GM12878 (cell line): ENCODE data around the gene NDUFA7. TPM values are rescaled to one million over a fixed set of nuclear protein-coding genes. Genes with fewer than 3 reads are reported as not detected.

Experiments
- ATAC-seq: fragments of 200-7000 bp; cut with Tn5 transposase; 3 replicates; pipeline ENCODE4 v1.9.1; 2020; ENCODE audit warnings: mild to moderate bottlenecking, moderate library complexity
- BruUV-seq: library from RNA; stranded (reverse); fragments of 400-500 nt; replicated peaks from 2 replicates; lab custom pipeline; 2021; lab: Mats Ljungman, UMichigan
- CTCF ChIA-PET: fragments of 300-600 bp; sonication (Branson Sonifier 250); formaldehyde crosslinking; extraction: SDS; loops from one replicate; lab custom pipeline; 2021; ENCODE audit warnings: inconsistent platforms; lab: Yijun Ruan, JAX
- POLR2A ChIA-PET: fragments of 350-600 bp; formaldehyde crosslinking; extraction: SDS; loops from one replicate; lab custom pipeline; 2021; ENCODE audit warnings: inconsistent platforms; lab: Charles Lee
- RAD21 ChIA-PET: fragments of 300-600 bp; sonication (Branson Sonifier 250); formaldehyde crosslinking; loops from one replicate; lab custom pipeline; 2023; ENCODE audit warnings: antibody characterized with exemption; ENCODE audit not compliant: unreplicated experiment; lab: Charles Lee
- SMC1A ChIA-PET: fragments of 300-600 bp; sonication (Branson Sonifier 250); formaldehyde crosslinking; loops from one replicate; lab custom pipeline; 2023; ENCODE audit not compliant: unreplicated experiment, uncharacterized antibody; lab: Charles Lee
- DNase-seq: peaks from one replicate; pipeline ENCODE4 v3.0.0-alpha.2; 2011; ENCODE audit warnings: low read depth, low spot score
- FAIRE-seq: peaks from 3 replicates; lab custom pipeline; 2011; peaks lifted over from hg19 to GRCh38; lab: Jason Lieb, UNC
- H2AFZ ChIP-seq: 2 replicates; pipeline ENCODE4 v1.6.0; 2011; ENCODE audit warnings: low read depth, low read length, control low read depth; ENCODE audit not compliant: control insufficient read depth
- H3K27ac ChIP-seq: 2 replicates; pipeline ENCODE4 v1.5.1; 2011; ENCODE audit warnings: control low read depth; ENCODE audit not compliant: control insufficient read depth, insufficient read depth
- H3K27me3 ChIP-seq, 2 experiments: replicated peaks in 1 of 2; 2 replicates each; pipeline versions ENCODE4 v1.6.0 to v1.6.1; 2011; ENCODE audit warnings: low read length in 1 of 2; ENCODE audit not compliant: control insufficient read depth in 2 of 2, insufficient read depth in 2 of 2
- H3K36me3 ChIP-seq, 2 experiments: 2 replicates each; pipeline ENCODE4 v1.5.1; 2011; ENCODE audit warnings: low read length in 1 of 2; ENCODE audit not compliant: control insufficient read depth in 2 of 2, insufficient read depth in 2 of 2
- H3K4me1 ChIP-seq: 2 replicates; pipeline ENCODE4 v1.6.1; 2011; ENCODE audit warnings: mild to moderate bottlenecking, low read length, moderate library complexity, mixed read lengths; ENCODE audit not compliant: control insufficient read depth, insufficient read depth
- H3K4me2 ChIP-seq: 2 replicates; pipeline ENCODE4 v1.6.0; 2011; ENCODE audit warnings: control low read depth; ENCODE audit not compliant: control insufficient read depth, insufficient read depth
- H3K4me3 ChIP-seq: fragments of 200-600 bp; sonication (generic); 2 replicates; pipeline ENCODE4 v1.5.1; 2016
- H3K79me2 ChIP-seq: 2 replicates; pipeline ENCODE4 v1.6.0; 2011; ENCODE audit warnings: low read length; ENCODE audit not compliant: control insufficient read depth, insufficient read depth
- H3K9ac ChIP-seq: 2 replicates; pipeline ENCODE4 v1.8.0; 2011; ENCODE audit warnings: low read length, control low read depth, mixed read lengths; ENCODE audit not compliant: control insufficient read depth, insufficient read depth
- H3K9me3 ChIP-seq: replicated peaks from 3 replicates; pipeline ENCODE4 v1.5.1; 2011; ENCODE audit warnings: mild to moderate bottlenecking, low read length; ENCODE audit not compliant: control insufficient read depth, insufficient read depth
- H4K20me1 ChIP-seq: 2 replicates; pipeline ENCODE4 v1.6.0; 2011; ENCODE audit not compliant: control insufficient read depth, insufficient read depth
- CHD2 ChIP-seq: IDR thresholded peaks from 2 replicates; pipeline ENCODE4 v1.6.1; 2011; ENCODE audit warnings: low read depth, low read length, improper control_type of control experiment, borderline replicate concordance
- E4F1 ChIP-seq: fragments of 450-650 bp; IDR thresholded peaks from 2 replicates; pipeline ENCODE4 v1.6.1; 2018; ENCODE audit warnings: borderline replicate concordance, mild to moderate bottlenecking; ENCODE audit not compliant: partially characterized antibody
- ETV6 ChIP-seq, 2 experiments: fragments of 450-650 bp in 1 of 2; IDR thresholded peaks in 1 of 2; conservative IDR thresholded peaks in 1 of 2; 2 replicates each; pipeline ENCODE4 v1.6.1; 2014; ENCODE audit warnings: antibody characterized with exemption in 1 of 2, borderline replicate concordance in 1 of 2, low read depth in 1 of 2, mild to moderate bottlenecking in 1 of 2, moderate library complexity in 1 of 2
- IKZF1 ChIP-seq: fragments of 450-650 bp; conservative IDR thresholded peaks from 2 replicates; pipeline ENCODE4 v1.6.1; 2017; ENCODE audit warnings: antibody characterized with exemption, mild to moderate bottlenecking
- IRF5 ChIP-seq: fragments of 450-650 bp; IDR thresholded peaks from 2 replicates; pipeline ENCODE4 v1.6.1; 2017; ENCODE audit warnings: borderline replicate concordance
- MLLT1 ChIP-seq: fragments of 450-650 bp; IDR thresholded peaks from 2 replicates; pipeline ENCODE4 v1.6.1; 2016; ENCODE audit warnings: mild to moderate bottlenecking
- MYC ChIP-seq: IDR thresholded peaks from 2 replicates; pipeline ENCODE4 v1.6.1; 2011; ENCODE audit warnings: mild to moderate bottlenecking, low read length, moderate library complexity, inconsistent platforms; ENCODE audit not compliant: insufficient read depth, insufficient replicate concordance, insufficient read length, severe bottlenecking
- NFYB ChIP-seq: IDR thresholded peaks from 2 replicates; pipeline ENCODE4 v1.6.1; 2011; ENCODE audit warnings: low read depth, mild to moderate bottlenecking, low read length, improper control_type of control experiment, moderate library complexity; ENCODE audit not compliant: insufficient read depth
- RB1 ChIP-seq: fragments of 450-650 bp; formaldehyde crosslinking; IDR thresholded peaks from 2 replicates; pipeline ENCODE4 v1.6.1; 2017; ENCODE audit warnings: mild to moderate bottlenecking, borderline replicate concordance
- RELB ChIP-seq: fragments of 450-650 bp; IDR thresholded peaks from 2 replicates; pipeline ENCODE4 v1.6.1; 2017; ENCODE audit warnings: low read depth, mild to moderate bottlenecking, moderate library complexity
- SIX5 ChIP-seq: IDR thresholded peaks from 2 replicates; pipeline ENCODE4 v1.6.1; 2011; ENCODE audit warnings: mild to moderate bottlenecking, low read depth, low read length, moderate library complexity; ENCODE audit not compliant: severe bottlenecking
- SREBF1 ChIP-seq: IDR thresholded peaks from 2 replicates; pipeline ENCODE4 v1.6.1; 2012; ENCODE audit warnings: mild to moderate bottlenecking, low read length
- SREBF2 ChIP-seq: IDR thresholded peaks from 2 replicates; pipeline ENCODE4 v1.6.1; 2012; ENCODE audit warnings: mild to moderate bottlenecking, low read length
- STAT1 ChIP-seq: fragments of 450-650 bp; conservative IDR thresholded peaks from 2 replicates; pipeline ENCODE4 v1.6.1; 2014; ENCODE audit warnings: antibody characterized with exemption, mild to moderate bottlenecking
- TAF1 ChIP-seq: IDR thresholded peaks from 2 replicates; pipeline ENCODE4 v1.6.1; 2011; ENCODE audit warnings: mild to moderate bottlenecking, low read depth, low read length, borderline replicate concordance
- WGBS: methylation state at CpG from one replicate; pipeline ENCODE4 v1.1.6; 2016; ENCODE audit warnings: low lambda C conversion rate; ENCODE audit not compliant: insufficient replicate concordance, insufficient coverage; ENCODE audit errors: missing lambda C conversion rate; 5-methylcytosine and 5-hydroxymethylcytosine counted together
- in situ Hi-C: fragments of 300-500 bp; cut with MboI; formaldehyde crosslinking; loops from 9 replicates; pipeline ENCODE4 v1.14.3; 2018; ENCODE audit warnings: mixed read lengths
- intact Hi-C: fragments of 100-400 bp; cut with micrococcal nuclease; formaldehyde crosslinking; loops from one replicate; pipeline ENCODE4 v1.14.2; 2022; ENCODE audit not compliant: unreplicated experiment
- polyA plus RNA-seq, 11 experiments: library from polyadenylated mRNA; depleted of rRNA in 4 of 11; unstranded in 6 of 11; stranded (reverse) in 5 of 11; fragments of >200 nt; fragmentation: Nextera tagmentation in 4 of 11; fragmentation: Illumina TruSeq in 1 of 11; extraction: Ambion mirVana in 4 of 11; extraction: Trizol in 1 of 11; gene quantifications; 1 replicate in 1 of 11; 2 replicates in 10 of 11; pipeline versions ENCODE4 v1.2.1 to v1.2.3, GENCODE V29; 2011 to 2016; ENCODE audit warnings: inconsistent platforms in 2 of 11, missing spikeins in 2 of 11, low read depth in 1 of 11
- total RNA-seq, 4 experiments: library from RNA; depleted of rRNA in 3 of 4; stranded (reverse); fragments of >200 nt in 3 of 4; fragmentation: Illumina TruSeq in 1 of 4; extraction: Trizol in 1 of 4; gene quantifications; 2 replicates each; pipeline versions ENCODE4 v1.2.1 to v1.2.3, GENCODE V29; 2013 to 2021

Gene NDUFA7
- total and polyA plus RNA-seq, 10 of the 15 experiments (the other 5 are each of a cell fraction or from before 2014, with no cell fraction given): 79.0 to 360 (median 174) TPM

- ChIA-PET CTCF (interaction anchor here (1.1 kb wide), 1 partner anchor 47 kb away, joined by 3 read pairs; no protein-coding TSS in a partner anchor), RAD21 (no interaction called here), SMC1A (no interaction called here), POLR2A (no interaction called here)
- peaks cover 0 to 3% of the 10 kb centered on the region in 2 experiments; a peak in 3 of 4 replicates for H3K36me3 ChIP-seq
- H4K20me1 ChIP-seq: no peaks in the 10 kb centered on the region
- 96% methylated on average over 14 of the region's 14 CpGs for WGBS
- H3K4me2 ChIP-seq: no peak overlapping the region
- H3K27me3 ChIP-seq: no peaks in the 10 kb centered on the region
- H3K79me2 ChIP-seq: peaks cover 19% of the 10 kb centered on the region
- in situ Hi-C loops: no loop called here
- no peak overlapping the region for H2AFZ ChIP-seq
- FAIRE-seq (no peak), ATAC-seq (no peak), DNase-seq (no peak)
- no peak overlapping the region for H3K27ac ChIP-seq
- no peak overlapping the region for H3K9ac ChIP-seq
- no peaks in the 10 kb centered on the region; the same call in 1 of the 2 replicates for H3K4me1 ChIP-seq
- no peaks in the 10 kb centered on the region for H3K9me3 ChIP-seq
- H3K4me3 ChIP-seq: no peak overlapping the region
- intact Hi-C loops: no loop called here
- no TSS peak for BruUV-seq
- TF ChIP-seq SIX5 (no peak), IRF5 (no peak), MLLT1 (no peak), SREBF1 (no peak), MYC (no peak), SREBF2 (no peak), RELB (no peak), STAT1 (no peak), CHD2 (no peak), E4F1 (no peak), NFYB (no peak), ETV6 (conservative IDR thresholded peaks at IDR 0.05 in 1 of 2, IDR thresholded peaks at IDR 0.05 in 1 of 2; ENCODE audit: borderline replicate concordance in 1 of 2, low read depth in 1 of 2) (no peak), TAF1 (no peak), IKZF1 (no peak), RB1 (no peak)
Measured at GRCh38 chr19:8316351-8317125, 4.6 kb downstream of the NDUFA7 start.
